Panc1 (cell line): ENCODE results near the gene CRYBG3. TPM values are rescaled to one million over a fixed set of nuclear protein-coding genes. Genes with fewer than 3 reads are reported as not detected.

Experiments used
- ATAC-seq: fragments of 200-7000 bp; cut with Tn5 transposase; 2 replicates; pipeline ENCODE4 v1.9.1; 2020; ENCODE audit warnings: mild to moderate bottlenecking, moderate library complexity
- BruUV-seq: library from RNA; stranded (reverse); fragments of 400-500 nt; replicated peaks from 2 replicates; lab custom pipeline; 2021; lab: Mats Ljungman, UMichigan
- CTCF ChIA-PET: fragments of 300-600 bp; sonication (Branson Sonifier 250); formaldehyde crosslinking; loops from one replicate; lab custom pipeline; 2022; ENCODE audit warnings: antibody characterized with exemption; lab: Charles Lee
- POLR2A ChIA-PET: fragments of 300-600 bp; sonication (Branson Sonifier 250); formaldehyde crosslinking; loops from one replicate; lab custom pipeline; 2022; ENCODE audit warnings: antibody characterized with exemption; lab: Charles Lee
- DNase-seq: peaks from one replicate; pipeline ENCODE4 v3.0.0-alpha.2; 2010; ENCODE audit warnings: low read depth, low spot score
- H3K27ac ChIP-seq: 2 replicates; pipeline ENCODE4 v1.5.1; 2011; ENCODE audit warnings: mild to moderate bottlenecking, low read length, inconsistent platforms
- H3K27me3 ChIP-seq: fragments of 200-500 bp; sonication (Bioruptor generic); 2 replicates; pipeline ENCODE4 v1.6.0; 2014; ENCODE audit warnings: low read length, inconsistent platforms; ENCODE audit not compliant: control insufficient read depth, insufficient read depth
- H3K36me3 ChIP-seq: fragments of 200-500 bp; sonication (Bioruptor generic); 2 replicates; pipeline ENCODE4 v1.5.1; 2014; ENCODE audit warnings: inconsistent platforms, mild to moderate bottlenecking, low read length, moderate library complexity; ENCODE audit not compliant: control insufficient read depth, insufficient read depth
- H3K4me1 ChIP-seq: 2 replicates; pipeline ENCODE4 v1.5.1; 2011; ENCODE audit warnings: inconsistent platforms, mild to moderate bottlenecking, low read length, moderate library complexity; ENCODE audit not compliant: control insufficient read depth, insufficient read depth
- H3K4me3 ChIP-seq, 2 experiments: 2 replicates each; pipeline ENCODE4 v1.5.1; 2011 to 2012; ENCODE audit warnings: low read depth in 2 of 2, low read length in 2 of 2, mild to moderate bottlenecking in 2 of 2, inconsistent platforms in 1 of 2, moderate library complexity in 1 of 2
- H3K9me3 ChIP-seq: fragments of 200-500 bp; sonication (Bioruptor generic); 2 replicates; pipeline ENCODE4 v1.5.1; 2014; ENCODE audit warnings: low read depth, mild to moderate bottlenecking, inconsistent platforms, low read length, moderate library complexity; ENCODE audit not compliant: control insufficient read depth, insufficient read depth
- CTCF ChIP-seq: fragments of 450-650 bp; IDR thresholded peaks from 2 replicates; pipeline ENCODE4 v1.5.1; 2017; ENCODE audit warnings: mild to moderate bottlenecking
- POLR2AphosphoS5 ChIP-seq: IDR thresholded peaks from 2 replicates; pipeline ENCODE4 v1.6.1; 2012; ENCODE audit warnings: mild to moderate bottlenecking, low read depth, low read length, moderate library complexity
- SIN3A ChIP-seq: IDR thresholded peaks from 2 replicates; pipeline ENCODE4 v1.6.1; 2012; ENCODE audit warnings: low read depth, mild to moderate bottlenecking, low read length, moderate library complexity, borderline replicate concordance; ENCODE audit not compliant: insufficient read depth
- TCF7L2 ChIP-seq: IDR thresholded peaks from 2 replicates; pipeline ENCODE4 v1.6.1; 2011; ENCODE audit warnings: mild to moderate bottlenecking, low read depth, low read length, inconsistent platforms
- in situ Hi-C: cut with HindIII; loops from 2 replicates; pipeline ENCODE4 v1.10.0; 2016; ENCODE audit warnings: low sequenced_read_pairs, low pct_unique_long_range_greater_than_20kb
- intact Hi-C: fragments of 100-400 bp; cut with micrococcal nuclease; formaldehyde crosslinking; loops from one replicate; pipeline ENCODE4 v1.10.0; 2022; ENCODE audit not compliant: unreplicated experiment
- total RNA-seq: library from RNA; stranded (reverse); gene quantifications from one replicate; pipeline ENCODE4 v1.2.1, GENCODE V29; 2021; ENCODE audit not compliant: unreplicated experiment
- TF ChIP-seq, protein P1 (sequence below), 2 experiments: IDR thresholded peaks; 2 replicates each; pipeline ENCODE4 v1.6.1; 2011 to 2012; ENCODE audit warnings: low read depth in 2 of 2, control low read depth in 1 of 2, low read length in 1 of 2, mild to moderate bottlenecking in 1 of 2, moderate library complexity in 1 of 2; ENCODE audit not compliant: insufficient read depth in 1 of 2

CRYBG3 gene
- total RNA-seq, 1 experiment from 2014 or later, result 24.6 TPM

DNA sequence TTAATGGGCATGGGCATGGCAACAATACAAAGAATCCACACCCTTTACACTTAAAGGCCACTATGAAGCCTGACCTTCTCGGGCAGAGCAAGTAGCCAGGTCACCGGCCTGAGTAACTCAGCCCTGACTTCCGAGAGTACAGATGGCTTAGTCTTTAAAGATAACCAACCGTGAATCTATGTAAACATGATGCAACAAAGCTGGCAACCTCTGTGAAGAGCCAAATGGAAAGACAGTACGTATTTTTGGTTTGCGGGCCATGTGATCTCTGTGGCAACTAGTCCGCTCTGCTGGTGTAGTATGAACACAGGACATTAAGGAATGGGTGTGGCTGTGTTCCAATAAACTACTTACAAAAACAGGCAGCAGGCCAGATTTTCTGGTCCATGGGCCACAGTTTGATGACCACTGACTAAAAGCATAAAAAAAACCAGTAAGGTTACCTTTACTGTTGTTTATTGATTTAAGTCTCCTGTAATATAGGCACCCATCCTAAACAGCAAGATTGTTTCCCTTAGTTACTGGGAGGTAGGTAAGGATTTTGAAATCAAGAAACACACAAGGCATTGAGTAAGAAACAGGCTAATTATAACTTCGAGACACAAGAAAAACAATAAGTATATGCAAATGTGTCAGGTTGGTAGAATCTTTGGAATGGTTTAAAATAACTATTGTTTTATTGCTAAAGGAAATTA lies 136.0 kb downstream of the CRYBG3 start:
- ATAC-seq, result no peak
- H3K36me3 ChIP-seq, result peaks cover 16% of the 10 kb centered on the region
- TF ChIP-seq, protein P1, sequence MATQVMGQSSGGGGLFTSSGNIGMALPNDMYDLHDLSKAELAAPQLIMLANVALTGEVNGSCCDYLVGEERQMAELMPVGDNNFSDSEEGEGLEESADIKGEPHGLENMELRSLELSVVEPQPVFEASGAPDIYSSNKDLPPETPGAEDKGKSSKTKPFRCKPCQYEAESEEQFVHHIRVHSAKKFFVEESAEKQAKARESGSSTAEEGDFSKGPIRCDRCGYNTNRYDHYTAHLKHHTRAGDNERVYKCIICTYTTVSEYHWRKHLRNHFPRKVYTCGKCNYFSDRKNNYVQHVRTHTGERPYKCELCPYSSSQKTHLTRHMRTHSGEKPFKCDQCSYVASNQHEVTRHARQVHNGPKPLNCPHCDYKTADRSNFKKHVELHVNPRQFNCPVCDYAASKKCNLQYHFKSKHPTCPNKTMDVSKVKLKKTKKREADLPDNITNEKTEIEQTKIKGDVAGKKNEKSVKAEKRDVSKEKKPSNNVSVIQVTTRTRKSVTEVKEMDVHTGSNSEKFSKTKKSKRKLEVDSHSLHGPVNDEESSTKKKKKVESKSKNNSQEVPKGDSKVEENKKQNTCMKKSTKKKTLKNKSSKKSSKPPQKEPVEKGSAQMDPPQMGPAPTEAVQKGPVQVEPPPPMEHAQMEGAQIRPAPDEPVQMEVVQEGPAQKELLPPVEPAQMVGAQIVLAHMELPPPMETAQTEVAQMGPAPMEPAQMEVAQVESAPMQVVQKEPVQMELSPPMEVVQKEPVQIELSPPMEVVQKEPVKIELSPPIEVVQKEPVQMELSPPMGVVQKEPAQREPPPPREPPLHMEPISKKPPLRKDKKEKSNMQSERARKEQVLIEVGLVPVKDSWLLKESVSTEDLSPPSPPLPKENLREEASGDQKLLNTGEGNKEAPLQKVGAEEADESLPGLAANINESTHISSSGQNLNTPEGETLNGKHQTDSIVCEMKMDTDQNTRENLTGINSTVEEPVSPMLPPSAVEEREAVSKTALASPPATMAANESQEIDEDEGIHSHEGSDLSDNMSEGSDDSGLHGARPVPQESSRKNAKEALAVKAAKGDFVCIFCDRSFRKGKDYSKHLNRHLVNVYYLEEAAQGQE (IDR thresholded peaks at IDR 0.05; ENCODE audit: insufficient read depth in 1 of 2, low read depth in 2 of 2, low read length in 1 of 2), result no peak
- no peak for TF ChIP-seq POLR2AphosphoS5
- TF ChIP-seq CTCF, result no peak
- TF ChIP-seq SIN3A, result no peak
- no peak for TF ChIP-seq TCF7L2
- intact Hi-C loops, result no loop called here
- no peaks in the 10 kb centered on the region for H3K4me1 ChIP-seq
- ChIA-PET POLR2A (no interaction called here), CTCF (no interaction called here)
- H3K27ac ChIP-seq, result no peak overlapping the region
- H3K4me3 ChIP-seq, result no peak overlapping the region
- H3K9me3 ChIP-seq, result no peaks in the 10 kb centered on the region
- in situ Hi-C loops, result no loop called here
- H3K27me3 ChIP-seq, result no peaks in the 10 kb centered on the region
- no TSS peak for BruUV-seq
- DNase-seq, result no peak

GRCh38 chr3:97958396-97958795 lies 136.6 kb downstream of the CRYBG3 start:
- no peak for ATAC-seq
- no peak overlapping the region for H3K4me3 ChIP-seq

More at GRCh38 chr3:97958396-97958795, 136.6 kb downstream of the CRYBG3 start:
- TF ChIP-seq, protein P1 (IDR thresholded peaks at IDR 0.05; ENCODE audit: insufficient read depth in 1 of 2, low read depth in 2 of 2, low read length in 1 of 2), result no peak
- TF ChIP-seq POLR2AphosphoS5 (no peak), TCF7L2 (no peak), CTCF (no peak), SIN3A (no peak)
- DNase-seq, result no peak
- Histone ChIP-seq H3K27me3 (no peaks in the 10 kb centered on the region), H3K36me3 (peaks cover 16% of the 10 kb centered on the region), H3K9me3 (no peaks in the 10 kb centered on the region), H3K4me1 (no peaks in the 10 kb centered on the region), H3K27ac (no peak overlapping the region)
- POLR2A ChIA-PET, result no interaction called here
- no TSS peak for BruUV-seq
- in situ Hi-C loops, result no loop called here
- CTCF ChIA-PET, result no interaction called here
- intact Hi-C loops, result no loop called here
